HuH-7.5 (cell line): ENCODE results near the gene TEAD4.

Source experiments
- DNase-seq: peaks from one replicate; pipeline ENCODE4 v3.0.0; 2011; ENCODE audit warnings: low spot score

TEAD4 gene

GRCh38 chr12:3083241-3083920 lies 124.2 kb downstream of the TEAD4 start:
- DNase-seq, result no peak

- no peak for DNase-seq
Observed at GRCh38 chr12:3083921-3084347, 124.7 kb downstream of the TEAD4 start.

GRCh38 chr12:3084742-3085141 lies 125.5 kb downstream of the TEAD4 start:
- DNase-seq, result no peak

GRCh38 chr12:3085341-3086139 lies 126.3 kb downstream of the TEAD4 start:
- peak; percentile 89 for DNase-seq

GRCh38 chr12:3086211-3086610 lies 127.0 kb downstream of the TEAD4 start:
- no peak for DNase-seq

GRCh38 chr12:3086729-3087323 lies 127.6 kb downstream of the TEAD4 start:
- no peak for DNase-seq

GRCh38 chr12:3087758-3088650 lies 128.8 kb downstream of the TEAD4 start:
- no peak for DNase-seq

- DNase-seq, result no peak
Observed at GRCh38 chr12:3089588-3089987, 130.4 kb downstream of the TEAD4 start.
